ENCODE measurements around the gene PRRT1B. TPM values are rescaled to one million over a fixed set of nuclear protein-coding genes. Genes with fewer than 3 reads are reported as not detected.

The PRRT1B gene
- total and polyA plus RNA-seq, 2 experiments from 2014 or later = 0.24 TPM; not detected in 1

GRCh38 chr9:131585375-131585774 lies 40.1 kb downstream of the PRRT1B start:
- Mint-ChIP-seq H3K36me3 (ENCODE audit: low read depth) (peaks cover 31% of the 10 kb centered on the region), H3K27me3 (ENCODE audit: insufficient read depth, low read depth, poor library complexity) (peaks cover 19% of the 10 kb centered on the region)

More at GRCh38 chr9:131585375-131585774, 40.1 kb downstream of the PRRT1B start:
- no peak overlapping the region for H3K4me3 Mint-ChIP-seq
- no peak for DNase-seq (ENCODE audit: low spot score)
- no peaks in the 10 kb centered on the region for H3K4me1 Mint-ChIP-seq
- Histone ChIP-seq H2AFZ (no peak overlapping the region), H4K20me1 (replicated peaks; ENCODE audit: insufficient read depth) (no peaks in the 10 kb centered on the region), H3K4me2 (no peak overlapping the region), H3K27me3 (ENCODE audit: insufficient read depth) (no peaks in the 10 kb centered on the region), H3K79me2 (replicated peaks; ENCODE audit: insufficient read depth) (no peaks in the 10 kb centered on the region), H3K4me3 (no peak overlapping the region), H3K27ac (ENCODE audit: low read depth) (no peak overlapping the region), H3K36me3 (ENCODE audit: insufficient read depth) (no peaks in the 10 kb centered on the region), H3F3A (replicated peaks; ENCODE audit: low read depth) (no peaks in the 10 kb centered on the region), H3K9me2 (ENCODE audit: insufficient read depth) (no peaks in the 10 kb centered on the region), H3K4me1 (ENCODE audit: insufficient read depth) (no peaks in the 10 kb centered on the region)
- no peak for TF ChIP-seq EZH2phosphoT487 (IDR thresholded peaks at IDR 0.05; ENCODE audit: unreplicated experiment)
- TF ChIP-seq ETS1 (IDR thresholded peaks at IDR 0.05) = no peak
- TF ChIP-seq CTCF (conservative IDR thresholded peaks at IDR 0.05; ENCODE audit: low read depth in 2 of 2) = no peak
- no peak for TF ChIP-seq ZNF462 (CRISPR knock-in tag; IDR thresholded peaks at IDR 0.05)
- TF ChIP-seq JUNB (IDR thresholded peaks at IDR 0.05; ENCODE audit: unreplicated experiment) = no peak
- no peak for TF ChIP-seq NANOG (IDR thresholded peaks at IDR 0.05; ENCODE audit: borderline replicate concordance)
- no peak overlapping the region for H3K27ac Mint-ChIP-seq
- H3K9me3 Mint-ChIP-seq = no peaks in the 10 kb centered on the region; the same call in 2 of the 3 replicates
- ATAC-seq = no peak

Measured in GM23338 (cell line).